H1 (cell line): ENCODE measurements around the gene PDCD2. TPM values are rescaled to one million over a fixed set of nuclear protein-coding genes. Genes with fewer than 3 reads are reported as not detected.

ENCODE experiments used
- CTCF ChIA-PET: fragments of 300-600 bp; sonication (Branson Sonifier 250); formaldehyde crosslinking; loops from one replicate; lab custom pipeline; 2021; ENCODE audit not compliant: partially characterized antibody; lab: Charles Lee
- POLR2A ChIA-PET: fragments of 300-600 bp; sonication (Branson Sonifier 250); formaldehyde crosslinking; loops from one replicate; lab custom pipeline; 2021; ENCODE audit warnings: inconsistent platforms; ENCODE audit not compliant: partially characterized antibody; lab: Charles Lee
- DNase-seq, 2 experiments: peaks; one replicate each; pipeline versions ENCODE4 v3.0.0 to v3.0.0-alpha.2; 2010 to 2022; ENCODE audit warnings: low spot score in 2 of 2, low read depth in 1 of 2, mixed read lengths in 1 of 2
- FAIRE-seq: peaks from 2 replicates; lab custom pipeline; 2011; peaks lifted over from hg19 to GRCh38; lab: Jason Lieb, UNC
- H2AFZ ChIP-seq: 2 replicates; pipeline ENCODE4 v1.8.1; 2012; ENCODE audit warnings: low read length, inconsistent platforms
- H2AK5ac ChIP-seq: 2 replicates; pipeline ENCODE4 v1.6.1; 2013; ENCODE audit warnings: low read depth, low read length
- H2BK120ac ChIP-seq: replicated peaks from 2 replicates; pipeline ENCODE3; 2013; ENCODE audit warnings: low read depth, low read length, inconsistent platforms
- H2BK12ac ChIP-seq: 2 replicates; pipeline ENCODE4 v1.6.1; 2013; ENCODE audit warnings: low read depth, low read length
- H2BK15ac ChIP-seq: 2 replicates; pipeline ENCODE4 v1.6.1; 2013; ENCODE audit warnings: low read length
- H2BK20ac ChIP-seq: 2 replicates; pipeline ENCODE4 v1.6.1; 2013; ENCODE audit warnings: low read length
- H2BK5ac ChIP-seq: 2 replicates; pipeline ENCODE4 v1.6.1; 2013; ENCODE audit warnings: low read depth, low read length
- H3K14ac ChIP-seq: 2 replicates; pipeline ENCODE4 v1.6.1; 2013; ENCODE audit warnings: inconsistent platforms; ENCODE audit not compliant: insufficient read length
- H3K18ac ChIP-seq: 2 replicates; pipeline ENCODE4 v1.6.1; 2013; ENCODE audit warnings: low read length; ENCODE audit errors: extremely low read depth
- H3K23ac ChIP-seq: 2 replicates; pipeline ENCODE4 v1.6.1; 2013; ENCODE audit warnings: inconsistent platforms; ENCODE audit not compliant: insufficient read length
- H3K23me2 ChIP-seq: 2 replicates; pipeline ENCODE4 v1.6.1; 2013; ENCODE audit warnings: low read depth, low read length
- H3K27ac ChIP-seq: 2 replicates; pipeline ENCODE4 v1.6.1; 2011; ENCODE audit warnings: low read depth, low read length, inconsistent platforms
- H3K27me3 ChIP-seq, 4 experiments: replicated peaks in 1 of 4; 1 replicate in 1 of 4; 2 replicates in 3 of 4; pipeline versions ENCODE4 v1.6.1 to v1.8.1; 2011 to 2013; ENCODE audit warnings: low read length in 3 of 4, mild to moderate bottlenecking in 3 of 4, inconsistent platforms in 2 of 4, mixed read lengths in 2 of 4, moderate library complexity in 1 of 4; ENCODE audit not compliant: control insufficient read depth in 3 of 4, insufficient read depth in 3 of 4; ENCODE audit errors: extremely low read depth in 1 of 4
- H3K36me3 ChIP-seq, 4 experiments: 2 replicates each; pipeline versions ENCODE4 v1.6.1 to v1.8.1; 2011 to 2013; ENCODE audit warnings: mild to moderate bottlenecking in 4 of 4, low read length in 3 of 4, moderate library complexity in 2 of 4, control low read depth in 1 of 4, inconsistent platforms in 1 of 4; ENCODE audit not compliant: insufficient read depth in 4 of 4, control insufficient read depth in 2 of 4
- H3K4ac ChIP-seq: replicated peaks from 2 replicates; pipeline ENCODE3; 2013; ENCODE audit warnings: low read length, low read depth, mixed read lengths, inconsistent platforms; ENCODE audit not compliant: insufficient read length
- H3K4me1 ChIP-seq, 4 experiments: replicated peaks in 1 of 4; 1 replicate in 1 of 4; 2 replicates in 3 of 4; pipeline versions ENCODE4 v1.6.1 to v1.8.1; 2011 to 2013; ENCODE audit warnings: low read length in 3 of 4, inconsistent platforms in 2 of 4, mixed read lengths in 1 of 4; ENCODE audit not compliant: insufficient read depth in 4 of 4, control insufficient read depth in 3 of 4
- H3K4me2 ChIP-seq, 2 experiments: 2 replicates each; pipeline versions ENCODE4 v1.6.1 to v1.8.1; 2011 to 2013; ENCODE audit warnings: low read depth in 2 of 2, low read length in 2 of 2, control low read depth in 1 of 2, inconsistent platforms in 1 of 2, mild to moderate bottlenecking in 1 of 2; ENCODE audit not compliant: insufficient read depth in 1 of 2
- H3K4me3 ChIP-seq, 4 experiments: fragments of 200-600, 300-600 bp in 1 of 4; sonication (generic), shearing (Covaris generic), sonication (Bioruptor Twin) in 1 of 4; 2 replicates each; pipeline versions ENCODE4 v1.5.1 to v1.8.1; 2011 to 2016; ENCODE audit warnings: low read length in 4 of 4, low read depth in 3 of 4, control low read depth in 2 of 4, inconsistent platforms in 2 of 4, mild to moderate bottlenecking in 2 of 4, mixed read lengths in 1 of 4, moderate library complexity in 1 of 4; ENCODE audit not compliant: insufficient read depth in 2 of 4; ENCODE audit errors: extremely low read depth in 1 of 4
- H3K56ac ChIP-seq: replicated peaks from 2 replicates; pipeline ENCODE3; 2013; ENCODE audit warnings: low read depth, mild to moderate bottlenecking, mixed read lengths, low read length, inconsistent platforms; ENCODE audit not compliant: insufficient read length
- H3K79me1 ChIP-seq: 2 replicates; pipeline ENCODE4 v1.6.1; 2013; ENCODE audit warnings: low read depth, low read length, control low read depth
- H3K79me2 ChIP-seq, 2 experiments: 2 replicates each; pipeline versions ENCODE4 v1.6.1 to v1.8.1; 2012 to 2013; ENCODE audit warnings: low read length in 2 of 2, mild to moderate bottlenecking in 2 of 2, inconsistent platforms in 1 of 2; ENCODE audit not compliant: insufficient read depth in 2 of 2, control insufficient read depth in 1 of 2
- H3K9ac ChIP-seq, 4 experiments: replicated peaks in 1 of 4; 1 replicate in 1 of 4; 2 replicates in 3 of 4; pipeline versions ENCODE4 v1.6.1 to v1.8.1; 2011 to 2013; ENCODE audit warnings: low read depth in 3 of 4, low read length in 3 of 4, control low read depth in 2 of 4, mild to moderate bottlenecking in 2 of 4, moderate library complexity in 2 of 4, inconsistent platforms in 1 of 4; ENCODE audit errors: extremely low read depth in 1 of 4
- H3K9me3 ChIP-seq, 2 experiments: 2 replicates each; pipeline versions ENCODE4 v1.6.1 to v1.8.1; 2012 to 2013; ENCODE audit warnings: mild to moderate bottlenecking in 2 of 2, moderate library complexity in 2 of 2, control low read depth in 1 of 2, inconsistent platforms in 1 of 2, low read depth in 1 of 2, low read length in 1 of 2, mixed read lengths in 1 of 2; ENCODE audit not compliant: insufficient read depth in 2 of 2
- H4K20me1 ChIP-seq, 2 experiments: replicated peaks in 1 of 2; 2 replicates each; pipeline versions ENCODE3 to v1.8.1; 2011 to 2013; ENCODE audit warnings: inconsistent platforms in 2 of 2, low read length in 2 of 2, mild to moderate bottlenecking in 1 of 2; ENCODE audit not compliant: insufficient read depth in 2 of 2, control insufficient read depth in 1 of 2
- H4K5ac ChIP-seq: 2 replicates; pipeline ENCODE4 v1.6.1; 2013; ENCODE audit warnings: low read length, low read depth, mixed read lengths, inconsistent platforms; ENCODE audit not compliant: insufficient read length
- H4K8ac ChIP-seq: 2 replicates; pipeline ENCODE4 v1.8.0; 2013; ENCODE audit warnings: mild to moderate bottlenecking, moderate library complexity, low read length, inconsistent platforms; ENCODE audit not compliant: insufficient read depth; ENCODE audit errors: extremely low read depth
- H4K91ac ChIP-seq: replicated peaks from 2 replicates; pipeline ENCODE3; 2013; ENCODE audit warnings: low read length, mixed read lengths, inconsistent platforms; ENCODE audit not compliant: insufficient read length
- ATF3 ChIP-seq: IDR thresholded peaks from 2 replicates; pipeline ENCODE4 v1.6.1; 2011; ENCODE audit warnings: low read depth, mild to moderate bottlenecking, low read length; ENCODE audit not compliant: insufficient read depth
- BACH1 ChIP-seq: IDR thresholded peaks from 2 replicates; pipeline ENCODE4 v1.6.1; 2012; ENCODE audit warnings: low read length, improper control_type of control experiment
- CHD1 ChIP-seq: IDR thresholded peaks from 2 replicates; pipeline ENCODE4 v1.6.1; 2012; ENCODE audit warnings: low read depth, low read length, improper control_type of control experiment
- CHD2 ChIP-seq: IDR thresholded peaks from 2 replicates; pipeline ENCODE4 v1.6.1; 2012; ENCODE audit warnings: low read length, improper control_type of control experiment
- MAX ChIP-seq: IDR thresholded peaks from 2 replicates; pipeline ENCODE4 v1.6.1; 2012; ENCODE audit warnings: inconsistent platforms
- NANOG ChIP-seq: IDR thresholded peaks from 2 replicates; pipeline ENCODE4 v1.6.1; 2011; ENCODE audit warnings: low read length, low read depth, mild to moderate bottlenecking, inconsistent platforms; ENCODE audit not compliant: insufficient read depth, poor library complexity, severe bottlenecking
- RXRA ChIP-seq: IDR thresholded peaks from 2 replicates; pipeline ENCODE4 v1.6.1; 2011; ENCODE audit warnings: low read depth, mild to moderate bottlenecking, low read length, moderate library complexity; ENCODE audit not compliant: insufficient read depth
- SIX5 ChIP-seq: IDR thresholded peaks from 2 replicates; pipeline ENCODE4 v1.6.1; 2011; ENCODE audit warnings: mild to moderate bottlenecking, low read depth, low read length
- SP2 ChIP-seq: IDR thresholded peaks from 2 replicates; pipeline ENCODE4 v1.6.1; 2012; ENCODE audit warnings: mild to moderate bottlenecking, low read length, inconsistent platforms
- TAF7 ChIP-seq: optimal IDR thresholded peaks from 2 replicates; pipeline ENCODE3; 2011; ENCODE audit warnings: low read depth, mild to moderate bottlenecking, inconsistent platforms, low read length, moderate library complexity, borderline replicate concordance
- USF2 ChIP-seq: IDR thresholded peaks from 2 replicates; pipeline ENCODE4 v1.6.1; 2011; ENCODE audit warnings: low read length, improper control_type of control experiment
- YY1 ChIP-seq: IDR thresholded peaks from 2 replicates; pipeline ENCODE4 v1.6.1; 2011; ENCODE audit warnings: low read depth, mild to moderate bottlenecking, low read length
- ZNF274 ChIP-seq: IDR thresholded peaks from 2 replicates; pipeline ENCODE4 v1.7.0; 2012; ENCODE audit warnings: low read length, borderline replicate concordance; ENCODE audit errors: extremely low read depth
- WGBS, 2 experiments: shearing (Covaris generic) in 1 of 2; methylation state at CpG; one replicate each; pipeline versions ENCODE4 v1.1.6 to v1.1.7; 2013 to 2015; ENCODE audit warnings: low lambda C conversion rate in 2 of 2, mixed read lengths in 2 of 2, inconsistent platforms in 1 of 2, low coverage in 1 of 2, missing lambda C conversion rate in 1 of 2; ENCODE audit not compliant: insufficient replicate concordance in 2 of 2, insufficient coverage in 1 of 2, insufficient read length in 1 of 2; ENCODE audit errors: extremely low coverage in 1 of 2, missing lambda C conversion rate in 1 of 2; 5-methylcytosine and 5-hydroxymethylcytosine counted together
- polyA plus RNA-seq, 7 experiments: library from polyadenylated mRNA; depleted of rRNA in 3 of 7; stranded (reverse) in 5 of 7; unstranded in 2 of 7; fragments of >200 nt in 5 of 7; fragments of 200-250 nt in 2 of 7; gene quantifications; 1 replicate in 5 of 7; 2 replicates in 1 of 7; 4 replicates in 1 of 7; pipeline versions ENCODE4 v1.2.1 to v1.2.3, GENCODE V29; 2011 to 2013; ENCODE audit warnings: missing spikeins in 2 of 7, mixed read lengths in 2 of 7
- total RNA-seq: library from RNA; stranded (reverse); fragmentation: NEBNext Ultra II Directional; extraction: Animal tissue kit (Norgen Biotek cat#: 25700); gene quantifications from 2 replicates; pipeline ENCODE4 v1.2.1, GENCODE V29; 2021

PDCD2 gene
- total and polyA plus RNA-seq, 2 of the 8 experiments (the other 6 are each of a cell fraction or from before 2014, with no cell fraction given) = 74.1 to 116 TPM

GRCh38 chr6:170561555-170561954 is 22.9 kb downstream of the PDCD2 start:
- no peak overlapping the region for H3K4me3 ChIP-seq
- H4K8ac ChIP-seq = no peak overlapping the region
- no peak overlapping the region for H3K23ac ChIP-seq
- H2BK120ac ChIP-seq = no peak overlapping the region
- H3K18ac ChIP-seq = no peak overlapping the region
- no peak overlapping the region for H2AFZ ChIP-seq
- no peaks in the 10 kb centered on the region for H3K9me3 ChIP-seq
- no peak overlapping the region for H2BK5ac ChIP-seq
- H3K9ac ChIP-seq = no peak overlapping the region
- no peak overlapping the region for H3K14ac ChIP-seq
- H3K27me3 ChIP-seq = no peaks in the 10 kb centered on the region
- no peak overlapping the region for H4K5ac ChIP-seq
- no peak overlapping the region for H2AK5ac ChIP-seq
- H3K79me2 ChIP-seq = peaks cover 0 to 19% of the 10 kb centered on the region in 2 experiments; a peak in 2 of 4 replicates
- DNase-seq = no peak
- H3K56ac ChIP-seq = no peak overlapping the region
- no peak overlapping the region for H3K4ac ChIP-seq
- no peak overlapping the region for H2BK12ac ChIP-seq
- H2BK15ac ChIP-seq = no peak overlapping the region
- H4K20me1 ChIP-seq = peaks cover 0 to 1% of the 10 kb centered on the region in 2 experiments
- ChIA-PET CTCF (interaction anchor here (1.6 kb wide), 1 partner anchor 14 kb away, joined by 4 read pairs; no protein-coding TSS in a partner anchor), POLR2A (interaction anchor here (1.5 kb wide), 1 partner anchor 14 kb away, joined by 6 read pairs; no protein-coding TSS in a partner anchor)
- H3K27ac ChIP-seq = no peak overlapping the region
- WGBS, 2 experiments = 86% methylated on average over 4 of the region's 4 CpGs; no CpG with 5 or more reads in 1 of the 2 experiments
- H3K36me3 ChIP-seq = peaks cover 3 to 43% (median 20%) of the 10 kb centered on the region in 4 experiments
- no peaks in the 10 kb centered on the region for H3K4me1 ChIP-seq
- no peak overlapping the region for H4K91ac ChIP-seq
- no peak overlapping the region for H2BK20ac ChIP-seq
- H3K4me2 ChIP-seq = no peak overlapping the region
- H3K79me1 ChIP-seq = no peaks in the 10 kb centered on the region
- no peaks in the 10 kb centered on the region for H3K23me2 ChIP-seq
- FAIRE-seq = no peak
- TF ChIP-seq BACH1 (no peak), SIX5 (no peak), ZNF274 (no peak), ATF3 (no peak), MAX (no peak), USF2 (no peak), SP2 (no peak), RXRA (no peak), CHD2 (no peak), YY1 (no peak), NANOG (no peak), TAF7 (no peak), CHD1 (no peak)
